ENCODE results near the gene WDR88. TPM values are rescaled to one million over a fixed set of nuclear protein-coding genes. Genes with fewer than 3 reads are reported as not detected.
"Not testable (repeated sequence)": the region's sequence is repeated elsewhere in the genome, so short reads cannot be mapped to it uniquely, and the experiment has no call there.

Gene WDR88
- total RNA-seq, 1 donor from 2014 or later: not detected

GRCh38 chr19:33125929-33126388 is 6.0 kb upstream of the WDR88 start:
- no peak for DNase-seq (ENCODE audit: low read depth)
- TF ChIP-seq, protein P1, sequence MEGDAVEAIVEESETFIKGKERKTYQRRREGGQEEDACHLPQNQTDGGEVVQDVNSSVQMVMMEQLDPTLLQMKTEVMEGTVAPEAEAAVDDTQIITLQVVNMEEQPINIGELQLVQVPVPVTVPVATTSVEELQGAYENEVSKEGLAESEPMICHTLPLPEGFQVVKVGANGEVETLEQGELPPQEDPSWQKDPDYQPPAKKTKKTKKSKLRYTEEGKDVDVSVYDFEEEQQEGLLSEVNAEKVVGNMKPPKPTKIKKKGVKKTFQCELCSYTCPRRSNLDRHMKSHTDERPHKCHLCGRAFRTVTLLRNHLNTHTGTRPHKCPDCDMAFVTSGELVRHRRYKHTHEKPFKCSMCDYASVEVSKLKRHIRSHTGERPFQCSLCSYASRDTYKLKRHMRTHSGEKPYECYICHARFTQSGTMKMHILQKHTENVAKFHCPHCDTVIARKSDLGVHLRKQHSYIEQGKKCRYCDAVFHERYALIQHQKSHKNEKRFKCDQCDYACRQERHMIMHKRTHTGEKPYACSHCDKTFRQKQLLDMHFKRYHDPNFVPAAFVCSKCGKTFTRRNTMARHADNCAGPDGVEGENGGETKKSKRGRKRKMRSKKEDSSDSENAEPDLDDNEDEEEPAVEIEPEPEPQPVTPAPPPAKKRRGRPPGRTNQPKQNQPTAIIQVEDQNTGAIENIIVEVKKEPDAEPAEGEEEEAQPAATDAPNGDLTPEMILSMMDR (conservative IDR thresholded peaks at IDR 0.05; ENCODE audit: low read depth, low read length): peak; percentile 90

GRCh38 chr19:33126712-33127111 is 5.2 kb upstream of the WDR88 start:
- not testable (repeated sequence) for H3K4me3 ChIP-seq (ENCODE audit: low read depth, low read length); DNase-seq (ENCODE audit: low read depth)

More at GRCh38 chr19:33125929-33126388, 6.0 kb upstream of the WDR88 start:
- H3K4me3 ChIP-seq (ENCODE audit: low read depth, low read length): no peak overlapping the region

DNA sequence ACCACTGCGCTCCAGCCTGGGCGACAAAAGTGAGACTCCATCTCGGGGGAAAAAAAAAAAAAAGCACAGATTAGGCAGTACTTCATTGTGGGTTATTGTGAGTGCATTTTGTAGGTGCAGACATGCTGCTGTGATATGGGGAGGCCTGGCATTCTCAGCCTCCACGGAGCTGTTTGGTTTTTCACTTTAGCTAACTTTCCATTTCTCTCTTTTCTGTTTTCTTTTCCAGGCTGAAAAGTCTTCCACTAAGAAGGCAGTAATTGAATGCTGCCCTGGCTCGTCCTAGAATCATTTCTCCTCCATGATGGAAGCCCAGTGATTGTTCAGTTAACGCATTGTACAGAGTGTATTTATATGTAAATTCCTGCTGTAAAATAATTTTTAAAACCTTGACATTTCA is 2.0 kb upstream of the WDR88 start:
- TF ChIP-seq, protein P1 (conservative IDR thresholded peaks at IDR 0.05; ENCODE audit: low read depth, low read length): no peak
- DNase-seq (ENCODE audit: low read depth): no peak
- H3K4me3 ChIP-seq (ENCODE audit: low read depth, low read length): no peak overlapping the region

- DNase-seq (ENCODE audit: low read depth): no peak
- TF ChIP-seq, protein P1 (conservative IDR thresholded peaks at IDR 0.05; ENCODE audit: low read depth, low read length): no peak
- no peak overlapping the region for H3K4me3 ChIP-seq (ENCODE audit: low read depth, low read length)
These were observed 1.5 kb upstream of the WDR88 start for GRCh38 chr19:33130433-33130832.

DNA sequence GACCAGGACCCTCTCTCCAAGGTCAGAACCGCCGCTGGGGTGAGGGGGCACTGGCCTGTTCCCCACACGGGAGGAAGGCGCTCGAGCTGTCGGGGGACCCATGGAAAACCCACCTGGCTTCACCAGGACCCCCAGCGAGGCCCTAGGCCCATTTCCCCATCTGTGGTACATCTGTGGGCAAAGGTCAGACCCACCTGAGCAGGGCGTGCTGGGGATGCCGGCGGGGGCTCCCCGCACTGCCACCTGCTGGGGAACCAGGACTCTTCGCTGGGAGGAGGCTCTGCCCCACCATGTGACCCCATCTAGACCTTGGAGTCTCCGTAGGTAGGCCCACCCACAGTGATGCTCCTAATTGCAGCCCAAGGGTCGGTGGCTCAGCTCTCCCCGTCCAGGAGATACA is 511 bp downstream of the WDR88 start:
- TF ChIP-seq, protein P1 (conservative IDR thresholded peaks at IDR 0.05; ENCODE audit: low read depth, low read length): peak; percentile 42
- no peak overlapping the region for H3K4me3 ChIP-seq (ENCODE audit: low read depth, low read length)
- no peak for DNase-seq (ENCODE audit: low read depth)

DNA sequence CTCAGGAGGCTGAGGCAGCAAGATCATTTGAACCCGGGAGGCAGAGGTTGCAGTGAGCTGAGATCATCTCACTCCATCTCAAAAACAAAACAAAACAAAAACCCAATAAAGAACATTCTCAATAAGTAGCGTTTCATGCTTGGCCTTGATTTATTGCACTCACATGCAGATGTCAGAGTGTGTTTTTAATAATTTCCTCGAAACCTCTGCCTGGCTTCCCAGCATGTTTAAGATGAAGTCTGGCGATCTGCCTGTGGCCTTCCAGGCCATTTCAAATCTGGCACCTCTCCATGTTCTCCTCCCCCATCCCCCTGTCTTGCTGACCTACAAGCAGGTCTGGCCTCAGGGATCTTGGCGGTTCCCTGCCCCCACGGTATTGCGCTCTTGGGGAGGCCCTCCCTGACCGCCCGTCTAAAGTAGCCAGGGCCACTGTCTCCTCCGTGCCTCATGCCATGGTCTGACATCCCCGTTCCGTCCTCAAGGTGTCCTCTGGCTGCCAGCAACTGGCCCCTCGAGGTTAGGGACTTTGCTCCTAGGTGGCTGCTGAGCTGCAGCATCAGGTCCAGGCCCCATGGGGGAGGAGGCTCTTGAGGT is 1.6 kb downstream of the WDR88 start:
- DNase-seq (ENCODE audit: low read depth): no peak
- TF ChIP-seq, protein P1 (conservative IDR thresholded peaks at IDR 0.05; ENCODE audit: low read depth, low read length): no peak
- no peak overlapping the region for H3K4me3 ChIP-seq (ENCODE audit: low read depth, low read length)

GRCh38 chr19:33134571-33135041 is 2.7 kb downstream of the WDR88 start:
- TF ChIP-seq, protein P1 (conservative IDR thresholded peaks at IDR 0.05; ENCODE audit: low read depth, low read length): no peak
- H3K4me3 ChIP-seq (ENCODE audit: low read depth, low read length): no peak overlapping the region
- no peak for DNase-seq (ENCODE audit: low read depth)

Measured in epithelial cell of proximal tubule (primary cell).